ENCODE results near the gene CALHM2. TPM values are rescaled to one million over a fixed set of nuclear protein-coding genes. Genes with fewer than 3 reads are reported as not detected.

Gene CALHM2
- total and polyA plus RNA-seq, 5 donors from 2014 or later: 26.1 to 72.4 (median 40.0) TPM

- H3K36me3 ChIP-seq (ENCODE audit: control insufficient read depth, insufficient read depth, low read length): peaks cover 78% of the 10 kb centered on the region
- H3K36me3 Mint-ChIP-seq: peaks cover 45% of the 10 kb centered on the region
- peaks cover 0 to 2% (median 0%) of the 10 kb centered on the region in 7 donors for H3K9me3 Mint-ChIP-seq
- H3K27me3 Mint-ChIP-seq: no peaks in the 10 kb centered on the region
- no peak for DNase-seq
- H3K4me3 Mint-ChIP-seq: peak overlapping the region in 1 of 4 donors; percentile 72
- peak overlapping the region in 1 of 3 donors; percentile 18 for H3K27ac Mint-ChIP-seq
- H3K27ac ChIP-seq (ENCODE audit: insufficient read depth, low read length, poor library complexity, severe bottlenecking): peak overlapping the region; percentile 23
- H3K4me1 Mint-ChIP-seq: peaks cover 0 to 52% (median 35%) of the 10 kb centered on the region in 4 donors
- H3K4me3 ChIP-seq (ENCODE audit: low read depth, low read length): no peak overlapping the region
- peaks cover 33% of the 10 kb centered on the region for H3K4me1 ChIP-seq (ENCODE audit: control insufficient read depth, insufficient read depth, low read length, poor library complexity, severe bottlenecking)
- no peaks in the 10 kb centered on the region for H3K27me3 ChIP-seq (ENCODE audit: control insufficient read depth, insufficient read depth, low read length)
- no peaks in the 10 kb centered on the region for H3K9me3 ChIP-seq (ENCODE audit: control insufficient read depth in 2 of 2, low read length in 2 of 2)
- no peak for ATAC-seq (ENCODE audit: low read depth in 2 of 2)
Measured at GRCh38 chr10:103445767-103446567, 6.2 kb downstream of the CALHM2 start.

- DNase-seq (no peak), ATAC-seq (ENCODE audit: low read depth in 2 of 2) (no peak)
- Mint-ChIP-seq H3K36me3 (peaks cover 48% of the 10 kb centered on the region), H3K27me3 (no peaks in the 10 kb centered on the region), H3K27ac (peak overlapping the region in 1 of 3 donors; percentile 9), H3K4me3 (no peak overlapping the region), H3K9me3 (peaks cover 0 to 2% (median 0%) of the 10 kb centered on the region in 7 donors), H3K4me1 (peaks cover 0 to 46% (median 32%) of the 10 kb centered on the region in 4 donors)
- H3K9me3 ChIP-seq (ENCODE audit: control insufficient read depth in 2 of 2, low read length in 2 of 2): no peaks in the 10 kb centered on the region
- H3K4me3 ChIP-seq (ENCODE audit: low read depth, low read length): no peak overlapping the region
- no peaks in the 10 kb centered on the region for H3K27me3 ChIP-seq (ENCODE audit: control insufficient read depth, insufficient read depth, low read length)
- H3K27ac ChIP-seq (ENCODE audit: insufficient read depth, low read length, poor library complexity, severe bottlenecking): peak overlapping the region; percentile 23
- H3K36me3 ChIP-seq (ENCODE audit: control insufficient read depth, insufficient read depth, low read length): peaks cover 82% of the 10 kb centered on the region
- H3K4me1 ChIP-seq (ENCODE audit: control insufficient read depth, insufficient read depth, low read length, poor library complexity, severe bottlenecking): peaks cover 27% of the 10 kb centered on the region
Measured at GRCh38 chr10:103445366-103445765, 6.8 kb downstream of the CALHM2 start.

- Histone ChIP-seq H3K36me3 (ENCODE audit: control insufficient read depth, insufficient read depth, low read length) (peaks cover 85% of the 10 kb centered on the region), H3K4me1 (ENCODE audit: control insufficient read depth, insufficient read depth, low read length, poor library complexity, severe bottlenecking) (peaks cover 18% of the 10 kb centered on the region), H3K9me3 (ENCODE audit: control insufficient read depth in 2 of 2, low read length in 2 of 2) (no peaks in the 10 kb centered on the region), H3K27ac (ENCODE audit: insufficient read depth, low read length, poor library complexity, severe bottlenecking) (no peak overlapping the region), H3K27me3 (ENCODE audit: control insufficient read depth, insufficient read depth, low read length) (no peaks in the 10 kb centered on the region), H3K4me3 (ENCODE audit: low read depth, low read length) (no peak overlapping the region)
- Mint-ChIP-seq H3K27ac (peak overlapping the region in 1 of 3 donors; percentile 65), H3K9me3 (no peaks in the 10 kb centered on the region), H3K27me3 (no peaks in the 10 kb centered on the region), H3K4me3 (peak overlapping the region in 1 of 4 donors; percentile 24), H3K36me3 (peaks cover 52% of the 10 kb centered on the region), H3K4me1 (peaks cover 0 to 37% (median 23%) of the 10 kb centered on the region in 4 donors)
- ATAC-seq (ENCODE audit: low read depth in 2 of 2): no peak
- DNase-seq: no peak
Measured at GRCh38 chr10:103444478-103444877, 7.7 kb downstream of the CALHM2 start.

- no peak for ATAC-seq (ENCODE audit: low read depth in 2 of 2)
- no peaks in the 10 kb centered on the region for H3K27me3 ChIP-seq (ENCODE audit: control insufficient read depth, insufficient read depth, low read length)
- no peak overlapping the region for H3K27ac ChIP-seq (ENCODE audit: insufficient read depth, low read length, poor library complexity, severe bottlenecking)
Measured at GRCh38 chr10:103443475-103444185, 8.5 kb downstream of the CALHM2 start.

GRCh38 chr10:103442031-103442461, 10.1 kb downstream of the CALHM2 start:
- Mint-ChIP-seq H3K9me3 (no peaks in the 10 kb centered on the region), H3K27me3 (no peaks in the 10 kb centered on the region), H3K27ac (no peak overlapping the region), H3K4me1 (peaks cover 0 to 16% (median 9%) of the 10 kb centered on the region in 4 donors), H3K4me3 (no peak overlapping the region), H3K36me3 (peaks cover 51% of the 10 kb centered on the region)
- Histone ChIP-seq H3K36me3 (ENCODE audit: control insufficient read depth, insufficient read depth, low read length) (peaks cover 85% of the 10 kb centered on the region), H3K27ac (ENCODE audit: insufficient read depth, low read length, poor library complexity, severe bottlenecking) (no peak overlapping the region), H3K27me3 (ENCODE audit: control insufficient read depth, insufficient read depth, low read length) (no peaks in the 10 kb centered on the region), H3K9me3 (ENCODE audit: control insufficient read depth in 2 of 2, low read length in 2 of 2) (no peaks in the 10 kb centered on the region), H3K4me1 (ENCODE audit: control insufficient read depth, insufficient read depth, low read length, poor library complexity, severe bottlenecking) (no peaks in the 10 kb centered on the region), H3K4me3 (ENCODE audit: low read depth, low read length) (no peak overlapping the region)
- no peak for ATAC-seq (ENCODE audit: low read depth in 2 of 2)
- no peak for DNase-seq

More at GRCh38 chr10:103443475-103444185, 8.5 kb downstream of the CALHM2 start:
- peaks cover 0 to 28% (median 14%) of the 10 kb centered on the region in 4 donors for H3K4me1 Mint-ChIP-seq
- no peaks in the 10 kb centered on the region for H3K9me3 ChIP-seq (ENCODE audit: control insufficient read depth in 2 of 2, low read length in 2 of 2)
- H3K9me3 Mint-ChIP-seq: no peaks in the 10 kb centered on the region
- DNase-seq: no peak
- H3K27ac Mint-ChIP-seq: peak overlapping the region in 1 of 3 donors; percentile 46
- H3K36me3 ChIP-seq (ENCODE audit: control insufficient read depth, insufficient read depth, low read length): peaks cover 83% of the 10 kb centered on the region
- H3K27me3 Mint-ChIP-seq: no peaks in the 10 kb centered on the region
- H3K36me3 Mint-ChIP-seq: peaks cover 48% of the 10 kb centered on the region
- peaks cover 9% of the 10 kb centered on the region for H3K4me1 ChIP-seq (ENCODE audit: control insufficient read depth, insufficient read depth, low read length, poor library complexity, severe bottlenecking)
- no peak overlapping the region for H3K4me3 ChIP-seq (ENCODE audit: low read depth, low read length)
- H3K4me3 Mint-ChIP-seq: no peak overlapping the region

GRCh38 chr10:103441611-103442010, 10.6 kb downstream of the CALHM2 start:
- H3K27me3 ChIP-seq (ENCODE audit: control insufficient read depth, insufficient read depth, low read length): no peaks in the 10 kb centered on the region
- H3K4me3 ChIP-seq (ENCODE audit: low read depth, low read length): no peak overlapping the region
- DNase-seq (no peak), ATAC-seq (ENCODE audit: low read depth in 2 of 2) (no peak)
- no peaks in the 10 kb centered on the region for H3K4me1 ChIP-seq (ENCODE audit: control insufficient read depth, insufficient read depth, low read length, poor library complexity, severe bottlenecking)
- H3K4me3 Mint-ChIP-seq: no peak overlapping the region
- H3K9me3 ChIP-seq (ENCODE audit: control insufficient read depth in 2 of 2, low read length in 2 of 2): no peaks in the 10 kb centered on the region
- peak overlapping the region in 1 of 3 donors; percentile 20 for H3K27ac Mint-ChIP-seq
- H3K27ac ChIP-seq (ENCODE audit: insufficient read depth, low read length, poor library complexity, severe bottlenecking): no peak overlapping the region
- peaks cover 0 to 13% (median 8%) of the 10 kb centered on the region in 4 donors for H3K4me1 Mint-ChIP-seq
- H3K36me3 Mint-ChIP-seq: peaks cover 53% of the 10 kb centered on the region
- H3K27me3 Mint-ChIP-seq: no peaks in the 10 kb centered on the region
- no peaks in the 10 kb centered on the region for H3K9me3 Mint-ChIP-seq
- H3K36me3 ChIP-seq (ENCODE audit: control insufficient read depth, insufficient read depth, low read length): peaks cover 84% of the 10 kb centered on the region

- Histone ChIP-seq H3K27me3 (ENCODE audit: control insufficient read depth, insufficient read depth, low read length) (no peaks in the 10 kb centered on the region), H3K9me3 (ENCODE audit: control insufficient read depth in 2 of 2, low read length in 2 of 2) (no peaks in the 10 kb centered on the region), H3K36me3 (ENCODE audit: control insufficient read depth, insufficient read depth, low read length) (peaks cover 80% of the 10 kb centered on the region), H3K4me1 (ENCODE audit: control insufficient read depth, insufficient read depth, low read length, poor library complexity, severe bottlenecking) (no peaks in the 10 kb centered on the region), H3K27ac (ENCODE audit: insufficient read depth, low read length, poor library complexity, severe bottlenecking) (no peak overlapping the region), H3K4me3 (ENCODE audit: low read depth, low read length) (no peak overlapping the region)
- H3K4me1 Mint-ChIP-seq: peaks cover 0 to 10% (median 6%) of the 10 kb centered on the region in 4 donors
- no peaks in the 10 kb centered on the region for H3K27me3 Mint-ChIP-seq
- H3K9me3 Mint-ChIP-seq: no peaks in the 10 kb centered on the region
- H3K27ac Mint-ChIP-seq: peak overlapping the region in 2 of 3 donors; percentile 14 to 20
- no peak overlapping the region for H3K4me3 Mint-ChIP-seq
- peaks cover 53% of the 10 kb centered on the region for H3K36me3 Mint-ChIP-seq
- ATAC-seq (ENCODE audit: low read depth in 2 of 2) (no peak), DNase-seq (no peak)
Measured at GRCh38 chr10:103441206-103441605, 11.0 kb downstream of the CALHM2 start.

All from CD4-positive, CD25-positive, alpha-beta regulatory T cell (primary cell).